NCI-H2227 treated with DMSO at 0.1 percent for 48 hours (cell line): ENCODE measurements around the gene SLC24A4.
"Not testable (repeated sequence)": the region's sequence is repeated elsewhere in the genome, so short reads cannot be mapped to it uniquely, and the experiment has no call there.

Experiments
- DNase-seq: peaks from one replicate; lab custom pipeline; 2025; lab: John Stamatoyannopoulos, UW

The SLC24A4 gene

DNA sequence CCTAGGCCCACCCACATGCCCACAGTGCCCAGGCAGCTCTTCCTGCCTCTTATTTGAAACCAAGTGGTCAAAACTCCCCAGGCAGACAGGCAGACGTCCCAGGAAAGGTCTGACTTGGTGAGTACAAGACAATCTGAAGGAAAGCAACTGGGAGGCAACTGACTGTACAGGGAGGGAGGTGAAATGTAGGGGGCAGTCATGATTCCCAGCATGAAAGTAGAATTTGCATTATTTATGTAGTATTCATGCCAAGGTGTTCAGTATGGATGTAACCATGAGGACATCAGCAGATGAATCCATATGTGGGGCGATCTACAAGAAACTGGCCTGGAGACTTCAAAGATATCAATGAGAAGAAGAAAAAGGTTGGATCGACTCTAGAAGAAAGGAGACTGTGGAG is 46.1 kb downstream of the SLC24A4 start:
- DNase-seq: no peak

- no peak for DNase-seq
Measured at GRCh38 chr14:92372230-92372629, 49.3 kb downstream of the SLC24A4 start.

- DNase-seq: no peak
Measured at GRCh38 chr14:92373336-92373735, 50.4 kb downstream of the SLC24A4 start.

- no peak for DNase-seq
Measured at GRCh38 chr14:92380131-92380530, 57.2 kb downstream of the SLC24A4 start.

GRCh38 chr14:92380582-92380981 is 57.6 kb downstream of the SLC24A4 start:
- no peak for DNase-seq

GRCh38 chr14:92382677-92383076 is 59.7 kb downstream of the SLC24A4 start:
- no peak for DNase-seq

DNA sequence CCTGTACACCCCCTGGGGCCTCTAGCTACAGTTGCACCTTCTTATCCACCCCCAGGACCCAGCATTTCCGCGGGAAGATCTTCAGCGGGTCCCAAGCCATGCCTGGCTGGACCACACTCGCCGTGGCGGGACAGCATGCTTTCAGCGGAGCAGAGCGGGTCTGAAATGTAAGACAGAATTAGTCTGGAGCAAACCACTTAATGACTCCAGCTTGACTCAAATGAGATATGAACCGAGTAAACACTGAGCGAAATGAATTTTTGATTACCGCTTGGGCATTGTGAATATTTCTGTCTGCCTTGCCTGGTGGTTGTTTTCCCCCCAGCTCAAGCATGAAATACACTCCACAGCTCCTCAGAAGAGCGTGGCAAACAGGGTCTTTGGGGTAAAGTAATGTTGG is 60.8 kb downstream of the SLC24A4 start:
- DNase-seq: no peak

DNA sequence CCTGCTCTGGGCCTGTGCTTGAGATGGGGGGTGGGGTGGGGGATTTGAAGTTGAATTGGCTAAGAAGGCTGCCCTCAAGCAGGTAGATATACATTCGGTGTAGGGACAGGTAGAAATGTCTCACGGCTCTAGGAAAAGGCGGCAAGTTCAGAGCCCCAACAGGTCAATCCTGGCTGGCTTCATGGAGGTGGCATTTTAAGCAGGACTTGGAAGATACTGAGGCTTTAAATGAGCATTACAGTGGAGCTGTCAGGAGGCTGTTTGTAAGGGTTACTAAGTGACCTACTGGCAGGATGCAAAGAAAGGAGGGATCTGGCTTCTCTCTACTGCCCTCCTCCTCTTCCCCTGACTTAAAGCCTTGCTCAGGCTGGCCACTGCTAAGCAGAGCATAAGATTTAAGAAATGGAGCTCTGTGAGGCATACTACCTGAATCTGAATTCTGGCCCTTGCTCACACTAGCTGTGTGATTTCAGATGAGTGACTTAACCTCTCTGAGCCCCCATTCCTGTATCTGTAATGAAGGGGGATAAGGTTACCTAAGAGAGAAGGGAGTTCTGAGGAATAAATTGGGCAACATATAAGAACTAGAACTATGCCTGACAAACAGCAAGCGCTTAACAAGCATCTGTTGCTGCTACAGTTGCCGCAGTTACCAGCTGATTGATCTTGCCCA is 61.6 kb downstream of the SLC24A4 start:
- no peak for DNase-seq

DNA sequence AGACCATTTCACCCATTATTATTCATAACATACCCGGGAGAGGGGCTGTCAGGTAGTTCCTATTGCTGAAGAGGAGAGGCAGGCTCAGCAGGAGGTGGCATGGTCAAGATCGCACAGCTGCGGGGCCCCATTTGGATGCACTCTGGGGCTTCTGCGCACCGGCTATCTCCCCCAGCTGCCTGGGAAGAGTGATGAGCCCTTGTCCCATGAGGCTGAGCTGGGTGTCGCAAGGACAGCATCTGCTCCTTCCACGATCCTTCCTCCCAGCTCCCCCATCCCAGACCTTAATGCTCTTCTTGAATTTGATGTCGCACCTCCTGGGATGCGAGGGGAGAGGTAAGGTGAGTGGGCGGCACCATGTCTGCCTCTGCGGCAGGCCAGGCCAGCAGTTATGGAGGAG is 62.6 kb downstream of the SLC24A4 start:
- DNase-seq: no peak

- DNase-seq: no peak
Measured at GRCh38 chr14:92386165-92386564, 63.2 kb downstream of the SLC24A4 start.

DNA sequence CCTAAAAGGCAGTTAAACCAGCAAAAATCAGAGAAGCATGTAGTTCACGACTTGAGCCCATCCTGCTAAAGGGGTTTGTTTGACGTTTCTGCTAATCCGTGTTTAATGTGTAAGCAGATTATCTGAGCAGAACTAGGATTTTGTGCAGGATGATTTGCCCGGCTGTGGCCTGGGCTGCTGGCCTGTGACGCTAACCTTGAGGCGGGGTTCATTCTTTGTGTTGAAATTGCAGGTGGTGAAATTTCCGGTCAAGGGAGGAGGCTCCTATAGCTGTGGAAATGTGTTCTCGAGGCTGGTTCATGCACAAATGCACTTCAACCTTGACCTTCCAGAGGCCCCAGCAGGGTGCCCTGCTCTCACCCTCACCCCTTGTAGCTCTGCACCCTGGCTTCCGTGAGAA is 63.7 kb downstream of the SLC24A4 start:
- no peak for DNase-seq

DNA sequence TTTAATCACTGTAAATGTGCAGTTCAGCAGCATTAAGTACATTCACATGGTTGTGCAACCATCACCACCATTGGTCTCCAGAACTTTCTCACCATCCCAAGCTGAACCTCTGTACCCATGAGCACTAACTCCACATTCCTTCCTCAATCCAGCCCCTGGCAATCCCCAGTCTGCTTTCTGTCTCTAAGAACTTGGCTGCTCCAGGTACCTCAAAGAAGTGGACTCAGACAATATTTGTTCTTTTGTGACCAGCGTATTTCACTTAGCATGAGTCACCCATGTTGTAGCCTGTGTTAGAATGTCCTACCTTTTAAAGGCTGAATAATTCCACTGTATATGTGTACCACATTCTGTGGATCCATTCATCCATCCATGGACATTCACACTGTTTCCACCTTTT is 64.6 kb downstream of the SLC24A4 start:
- no peak for DNase-seq

- DNase-seq: no peak
Measured at GRCh38 chr14:92389598-92390158, 66.7 kb downstream of the SLC24A4 start.

DNA sequence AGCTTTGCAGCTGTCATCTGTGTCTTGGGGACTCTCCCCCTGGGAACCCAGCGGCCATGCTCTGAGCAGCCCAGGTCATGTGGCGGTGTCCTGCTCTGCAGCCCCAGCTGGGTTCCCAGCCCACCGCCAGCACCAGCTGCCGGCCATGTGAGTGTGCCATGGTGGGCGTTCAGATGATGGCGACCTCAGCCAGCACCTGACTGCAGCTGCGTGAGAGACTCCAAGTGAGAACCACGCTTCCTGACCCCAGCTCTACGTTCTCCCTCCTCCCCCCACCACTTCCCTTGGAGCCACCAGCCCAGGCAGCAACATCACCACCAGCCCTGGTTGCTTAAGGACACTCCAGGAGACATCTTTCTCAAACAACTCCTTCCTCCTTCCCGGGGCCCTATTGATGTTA is 68.8 kb downstream of the SLC24A4 start:
- DNase-seq: no peak

DNA sequence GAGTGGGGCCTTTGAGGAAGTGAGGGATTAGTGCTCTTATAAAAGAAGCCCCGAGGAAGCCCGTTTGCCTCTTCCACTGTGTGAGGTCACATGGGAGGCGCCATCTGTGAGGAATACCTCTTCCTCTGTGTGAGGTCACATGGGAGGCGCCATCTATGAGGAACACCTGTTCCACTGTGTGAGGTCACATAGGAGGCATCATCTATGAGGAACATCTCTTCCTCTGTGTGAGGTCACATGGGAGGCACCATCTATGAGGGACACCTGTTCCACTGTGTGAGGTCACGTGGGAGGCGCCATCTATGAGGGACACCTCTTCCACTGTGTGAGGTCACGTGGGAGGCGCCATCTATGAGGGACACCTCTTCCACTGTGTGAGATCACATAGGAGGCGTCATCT is 69.7 kb downstream of the SLC24A4 start:
- DNase-seq: no peak

DNA sequence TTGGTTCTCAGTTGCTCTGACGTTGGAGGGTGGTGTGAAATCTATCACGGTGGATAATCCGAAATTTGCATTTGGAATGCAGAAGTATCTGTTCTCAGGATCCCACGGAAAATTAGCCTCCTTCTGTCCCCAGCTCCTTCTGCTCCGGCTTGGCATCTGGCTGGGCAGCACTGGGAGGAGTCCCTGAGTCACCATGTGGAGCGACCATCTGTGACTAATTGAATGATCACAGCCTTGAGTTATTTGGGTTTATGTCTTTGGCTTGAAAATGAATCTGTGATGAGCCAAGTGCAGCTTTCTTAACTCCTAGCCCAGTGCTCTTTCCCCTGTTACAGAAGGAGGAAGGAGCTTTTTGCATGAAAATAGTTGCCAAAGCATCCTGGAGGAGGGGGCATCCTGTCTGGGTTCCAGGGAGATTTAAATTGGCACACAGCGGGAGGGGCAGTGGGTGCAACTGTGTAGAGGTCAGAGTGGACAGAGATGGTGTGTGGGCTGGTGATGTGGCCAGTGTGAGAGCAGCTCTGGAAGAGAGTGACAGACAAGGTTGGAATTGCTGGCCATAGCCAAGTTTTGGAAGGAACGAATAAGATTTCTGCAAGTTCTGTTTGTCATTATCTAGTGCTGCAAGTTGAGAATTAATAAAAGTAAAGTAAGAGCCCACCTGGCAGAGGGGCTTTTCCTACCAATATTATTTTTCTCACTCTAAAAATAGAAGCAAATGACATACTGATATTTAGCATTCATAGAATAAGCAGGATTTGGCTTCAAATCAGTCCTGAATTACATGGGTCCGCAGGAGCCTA is 74.4 kb downstream of the SLC24A4 start:
- DNase-seq: no peak

- DNase-seq: no peak
Measured at GRCh38 chr14:92397953-92398564, 75.1 kb downstream of the SLC24A4 start.

- no peak for DNase-seq
Measured at GRCh38 chr14:92398888-92399636, 76.1 kb downstream of the SLC24A4 start.

GRCh38 chr14:92400579-92401444 is 77.8 kb downstream of the SLC24A4 start:
- DNase-seq: no peak

DNA sequence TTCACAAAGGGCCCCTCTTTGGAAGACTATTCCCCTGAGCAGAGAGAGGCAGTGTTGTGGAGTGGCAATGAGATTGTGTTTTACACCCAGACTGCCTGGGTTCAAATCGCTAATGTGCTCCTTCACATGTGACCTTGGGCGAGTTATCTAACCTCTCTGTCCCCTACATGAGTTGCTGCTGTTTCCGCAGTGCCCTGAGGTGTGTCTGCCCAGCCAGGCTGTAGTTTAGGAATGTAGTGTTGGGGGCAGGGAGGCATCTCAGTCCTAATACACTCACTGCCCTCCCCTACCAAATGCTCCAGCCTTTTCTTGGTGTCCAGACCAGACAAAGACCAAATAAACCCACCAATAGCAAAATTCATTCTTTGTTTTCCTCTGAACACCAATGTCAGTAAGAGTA is 78.6 kb downstream of the SLC24A4 start:
- no peak for DNase-seq

- not testable (repeated sequence) for DNase-seq
Measured at GRCh38 chr14:92402500-92402899, 79.5 kb downstream of the SLC24A4 start.
